GM12892 (cell line): ENCODE measurements around the gene TRAPPC2L. TPM values are rescaled to one million over a fixed set of nuclear protein-coding genes. Genes with fewer than 3 reads are reported as not detected.
A peak's percentile ranks its signal among the peaks of the same experiment; 100 is the strongest.

Experiments used
- DNase-seq: peaks from one replicate; pipeline ENCODE4 v3.0.0; 2011; ENCODE audit not compliant: insufficient read length
- FAIRE-seq: peaks from 2 replicates; lab custom pipeline; 2011; peaks lifted over from hg19 to GRCh38; lab: Jason Lieb, UNC
- POLR2A ChIP-seq: IDR thresholded peaks from 2 replicates; pipeline ENCODE4 v1.6.1; 2011; ENCODE audit warnings: low read depth, low read length, control low read depth
- POLR2AphosphoS5 ChIP-seq: IDR thresholded peaks from 2 replicates; pipeline ENCODE4 v1.6.1; 2011; ENCODE audit warnings: low read depth, low read length, control low read depth
- TAF1 ChIP-seq: IDR thresholded peaks from 2 replicates; pipeline ENCODE4 v1.6.1; 2011; ENCODE audit warnings: low read depth, mild to moderate bottlenecking, control low read depth, low read length, borderline replicate concordance
- polyA plus RNA-seq: library from polyadenylated mRNA; unstranded; fragments of >200 nt; gene quantifications from one replicate; pipeline ENCODE4 v1.2.1, GENCODE V29; 2012; ENCODE audit warnings: missing spikeins, inconsistent platforms; ENCODE audit not compliant: missing spikeins

TRAPPC2L gene, protein sequence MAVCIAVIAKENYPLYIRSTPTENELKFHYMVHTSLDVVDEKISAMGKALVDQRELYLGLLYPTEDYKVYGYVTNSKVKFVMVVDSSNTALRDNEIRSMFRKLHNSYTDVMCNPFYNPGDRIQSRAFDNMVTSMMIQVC
- polyA plus RNA-seq = 78.6 TPM

DNA sequence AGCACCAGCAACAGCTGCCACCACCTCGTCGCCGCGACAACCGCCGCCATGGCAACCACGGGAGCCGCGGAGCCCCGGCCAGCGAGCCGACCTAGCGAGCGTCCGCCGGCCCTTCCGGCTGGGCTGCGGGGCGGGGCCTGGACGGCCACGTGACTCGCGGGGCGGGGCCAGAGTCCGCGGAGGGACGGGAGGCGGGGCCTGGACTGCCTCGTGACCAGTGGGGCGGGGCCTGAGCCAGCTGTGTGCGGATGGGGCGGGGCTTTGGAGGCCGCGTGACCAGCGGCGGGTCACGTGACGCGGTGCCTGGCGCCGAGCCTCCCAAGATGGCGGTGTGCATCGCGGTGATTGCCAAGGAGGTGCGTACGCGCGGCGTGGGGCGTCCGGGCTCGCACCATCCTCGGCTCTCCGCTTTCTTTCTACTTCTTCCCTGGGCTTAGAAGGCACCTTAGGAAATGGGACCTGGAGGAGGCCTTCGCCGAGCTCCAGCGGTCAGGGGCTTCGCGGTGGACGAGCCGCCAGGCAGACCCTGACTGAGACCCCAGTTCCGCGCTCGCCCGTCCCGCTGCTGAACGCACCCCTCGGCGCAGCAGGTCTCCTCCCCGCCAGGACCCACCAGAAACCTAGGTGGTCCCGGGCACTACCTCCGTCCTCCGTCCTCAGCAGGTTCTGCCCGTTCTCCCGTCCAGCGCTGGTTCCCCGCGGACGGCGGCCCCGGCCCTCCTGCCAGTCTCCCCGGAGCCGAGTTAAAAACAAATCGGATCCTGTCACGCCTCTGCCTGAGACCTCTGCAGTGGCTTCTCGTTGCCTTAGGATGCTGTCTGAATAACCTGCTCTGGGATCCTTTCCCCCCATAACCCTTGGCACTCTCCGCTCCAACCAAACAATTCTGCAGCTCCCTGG, at the start of gene TRAPPC2L, which contains the start of gene GALNS:
TRAPPC2L (plus strand) TSS at position 300 of the 900 bp plus-strand sequence; CDS start at position 324, 24 bp downstream.
GALNS (minus strand) TSS at position 120 of the 900 bp plus-strand sequence; CDS start at position 50, 70 bp downstream.
- TF ChIP-seq POLR2AphosphoS5 (peak; percentile 84), POLR2A (peak; percentile 91), TAF1 (peak; percentile 90)
- peak; percentile 100 for FAIRE-seq

DNA sequence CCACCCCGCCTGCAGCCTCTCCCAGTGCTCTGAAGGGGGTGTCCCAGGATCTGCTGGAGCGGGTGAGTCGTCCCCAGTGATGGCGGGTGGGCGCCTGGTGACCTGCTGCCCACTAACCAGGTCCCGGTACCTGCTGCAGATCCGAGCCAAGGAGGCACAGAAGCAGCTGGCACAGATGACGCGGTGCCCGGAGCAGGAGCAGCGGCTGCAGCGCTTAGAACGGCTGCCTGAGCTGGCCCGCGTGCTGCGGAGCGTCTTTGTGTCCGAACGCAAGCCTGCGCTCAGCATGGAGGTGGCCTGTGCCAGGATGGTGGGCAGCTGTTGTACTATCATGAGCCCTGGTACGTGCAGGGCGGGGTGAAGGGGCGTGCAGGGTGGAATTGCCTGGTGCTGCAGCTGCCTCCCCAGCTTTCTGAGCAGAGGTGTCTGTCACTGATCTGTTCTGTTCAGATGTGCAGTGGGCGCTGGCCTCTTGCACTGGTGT, 49.7 kb upstream of the TRAPPC2L start:
- DNase-seq = no peak
- FAIRE-seq = no peak
- no peak; the same call in 1 of the 2 replicates for TF ChIP-seq POLR2AphosphoS5
- TF ChIP-seq POLR2A = peak; percentile 7; the same call in 1 of the 2 replicates
- TF ChIP-seq TAF1 = no peak

More for the DNA sequence above, at the start of gene TRAPPC2L, which contains the start of gene GALNS:
- peak; percentile 100 for DNase-seq

DNA sequence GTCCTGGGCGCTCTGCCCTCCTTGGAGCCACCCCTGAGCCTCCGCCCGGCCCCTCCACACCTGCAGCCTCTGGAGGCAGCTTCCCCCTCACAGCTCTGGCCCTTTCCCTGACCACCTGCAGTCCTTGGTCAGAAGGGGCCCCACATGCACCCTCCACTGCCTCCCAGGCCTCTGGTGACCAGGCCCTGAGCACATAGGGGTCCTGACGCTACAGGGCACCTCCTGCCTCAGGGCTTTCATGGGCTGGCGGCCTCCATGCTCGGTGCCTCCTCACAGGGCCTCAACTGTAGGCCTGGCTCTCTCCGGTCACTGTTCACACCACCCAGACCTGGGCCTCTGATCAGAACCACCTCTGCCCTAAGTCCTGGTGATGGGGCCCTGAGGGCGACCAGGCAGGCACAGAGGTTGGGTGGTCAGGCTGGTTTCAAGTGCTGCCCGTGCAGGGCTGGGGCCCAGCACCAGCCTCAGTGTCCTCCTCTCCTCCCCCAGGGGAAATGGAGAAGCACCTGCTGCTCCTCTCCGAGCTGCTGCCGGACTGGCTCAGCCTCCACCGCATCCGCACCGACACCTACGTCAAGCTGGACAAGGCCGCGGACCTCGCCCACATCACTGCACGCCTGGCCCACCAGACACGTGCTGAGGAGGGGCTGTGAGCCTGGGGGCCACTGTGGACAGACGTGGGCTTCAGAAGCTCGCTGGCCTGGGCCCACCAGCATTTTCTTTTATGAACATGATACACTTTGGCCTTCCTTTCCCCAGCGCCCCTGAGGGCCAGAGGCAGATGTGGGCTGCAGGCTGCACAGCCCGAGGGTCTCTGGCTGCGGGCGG, 49.1 kb upstream of the TRAPPC2L start:
- no peak for FAIRE-seq
- no peak for DNase-seq
- TF ChIP-seq TAF1 (no peak), POLR2AphosphoS5 (peak; percentile 72), POLR2A (peak; percentile 48; the same call in 1 of the 2 replicates)

DNA sequence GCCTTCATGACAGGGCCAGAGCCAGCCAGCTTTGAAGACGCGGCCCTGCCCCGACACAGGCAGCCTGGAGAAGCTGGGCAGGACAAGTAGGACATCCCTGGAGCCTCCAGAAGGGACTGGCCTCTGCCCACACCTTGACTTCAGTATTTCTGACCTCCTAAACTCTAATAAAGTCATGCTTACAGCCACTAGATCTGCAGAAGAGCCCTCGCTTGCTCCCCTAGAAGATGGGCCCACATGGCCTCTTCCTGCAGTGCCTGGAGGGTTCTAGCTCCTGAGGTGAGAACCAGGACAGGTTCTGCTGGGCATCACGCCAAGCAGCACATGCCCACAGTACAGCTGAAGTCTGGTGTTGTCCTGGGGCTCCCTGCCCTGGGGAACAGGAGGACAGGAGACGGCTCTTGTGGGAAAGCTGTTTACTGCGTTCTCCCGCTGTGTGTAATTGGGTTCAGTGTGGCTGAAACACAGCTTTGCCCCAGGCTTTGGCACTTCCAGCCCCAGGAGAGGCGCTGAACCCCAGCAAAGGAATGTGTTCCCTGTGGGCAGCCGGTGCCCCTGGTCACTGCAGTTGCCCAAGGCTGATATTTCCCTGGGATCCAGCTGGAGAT, 47.8 kb upstream of the TRAPPC2L start:
- no peak for DNase-seq
- no peak for FAIRE-seq
- no peak; the same call in 1 of the 2 replicates for TF ChIP-seq POLR2AphosphoS5
- no peak for TF ChIP-seq TAF1
- TF ChIP-seq POLR2A = peak; percentile 50

DNA sequence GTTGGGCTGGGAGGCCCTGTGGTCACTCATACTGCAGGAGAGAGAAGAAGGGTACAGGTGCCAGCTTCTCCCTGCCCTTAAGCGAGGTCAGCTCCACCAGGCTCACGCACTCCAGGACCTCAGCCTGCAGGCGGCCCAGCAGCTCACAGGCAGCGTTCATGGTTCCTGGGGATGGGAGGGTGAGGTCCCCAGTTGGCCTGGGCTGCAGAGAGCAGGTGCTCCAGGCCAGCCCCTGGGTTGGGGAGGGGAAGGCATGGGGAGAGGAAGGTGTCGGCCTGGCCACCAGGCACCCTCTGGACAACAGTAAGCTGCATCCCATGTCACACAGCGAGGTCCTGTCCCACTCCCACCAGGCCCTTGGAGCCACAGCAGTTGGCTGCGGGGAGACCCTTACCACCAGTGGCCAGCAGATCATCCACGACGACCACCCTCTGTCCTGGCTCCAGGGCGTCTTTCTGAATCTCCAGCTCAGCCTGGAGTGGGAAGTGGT, 47.2 kb upstream of the TRAPPC2L start:
- DNase-seq (no peak), FAIRE-seq (no peak)
- no peak for TF ChIP-seq TAF1
- peak; percentile 72 for TF ChIP-seq POLR2A
- peak; percentile 75; the same call in 1 of the 2 replicates for TF ChIP-seq POLR2AphosphoS5

DNA sequence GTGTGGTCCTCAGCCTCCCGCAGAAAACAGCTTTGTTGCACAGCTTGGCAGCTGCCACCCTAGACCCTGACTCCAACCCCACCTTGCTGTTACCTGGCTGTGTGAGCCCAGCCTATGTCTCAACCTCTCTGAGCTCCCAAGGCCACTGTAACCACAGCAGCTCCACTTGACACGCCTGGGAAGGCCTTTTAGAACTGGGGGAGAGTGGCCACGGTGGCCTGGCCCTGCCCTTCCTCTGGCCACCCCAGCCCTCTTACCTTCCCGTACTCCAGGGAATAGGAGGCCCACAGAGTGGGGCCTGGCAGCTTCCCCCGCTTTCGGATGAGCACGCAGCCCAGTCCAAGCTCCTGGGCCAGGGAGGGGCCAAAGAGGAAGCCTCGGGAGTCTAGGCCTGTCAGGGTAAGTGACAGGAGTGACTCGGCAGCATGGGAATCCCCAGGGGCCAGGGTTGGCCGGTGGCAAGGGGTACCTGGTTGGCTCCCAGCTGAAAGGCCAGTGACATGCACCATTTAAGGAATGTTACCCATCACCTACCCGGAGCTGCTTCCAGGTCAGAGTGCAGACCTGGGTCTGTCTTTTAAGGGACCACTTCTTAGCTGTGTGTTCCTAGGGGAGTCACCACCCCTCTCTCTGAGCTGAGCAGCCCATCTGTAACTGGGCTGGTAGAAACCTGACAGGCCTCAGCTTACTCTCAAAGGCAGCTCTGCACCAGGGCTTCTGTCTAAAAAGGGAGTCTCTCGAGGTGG, 46.6 kb upstream of the TRAPPC2L start:
- FAIRE-seq (peak; percentile 78), DNase-seq (no peak)
- TF ChIP-seq TAF1 = 0 out of 2 replicates have a peak, but pooled peaks have one; percentile 13
- peak; percentile 47 for TF ChIP-seq POLR2A
- peak; percentile 81; the same call in 1 of the 2 replicates for TF ChIP-seq POLR2AphosphoS5

DNA sequence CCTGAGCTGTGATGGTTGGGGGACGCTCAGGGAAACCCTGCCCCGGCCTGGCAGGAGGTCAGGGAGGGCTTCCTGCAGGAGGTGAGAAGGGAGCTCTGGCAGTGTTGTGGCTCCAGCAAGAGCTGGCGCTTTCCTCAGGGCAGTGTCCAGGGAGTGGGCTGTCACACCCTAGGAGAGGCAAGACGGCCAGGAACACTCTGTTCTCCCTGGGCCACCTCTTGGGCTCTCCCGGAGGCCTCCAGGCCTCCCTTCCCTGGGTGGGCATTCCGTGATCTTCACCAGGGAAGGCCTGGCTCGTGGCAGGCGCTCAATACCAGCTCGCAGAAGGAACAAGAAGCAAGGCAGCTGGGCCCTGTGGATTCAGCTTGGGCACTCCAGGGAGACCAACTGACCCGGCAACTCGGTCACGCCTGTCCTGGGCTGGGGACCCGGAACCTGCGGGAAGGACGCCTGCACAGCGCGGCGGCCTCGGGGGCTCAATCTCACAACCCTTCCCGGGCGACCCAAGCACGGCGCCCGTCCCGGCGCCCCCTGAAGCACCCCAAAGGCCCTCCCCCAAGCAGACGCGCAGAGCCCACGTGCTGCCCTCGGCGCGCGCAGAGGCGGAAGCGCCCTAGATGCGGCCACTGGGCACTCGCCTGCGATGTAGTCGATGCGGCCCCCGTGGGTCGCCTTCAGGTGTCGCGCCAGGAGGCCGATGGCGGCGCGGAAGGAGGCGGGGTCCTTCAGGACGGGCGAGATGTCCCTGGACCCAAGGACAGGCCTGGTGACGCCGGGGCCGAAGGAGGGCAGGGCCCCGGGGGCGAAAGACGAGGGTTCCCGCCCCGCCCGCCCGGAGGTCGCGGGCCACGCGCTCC, 45.8 kb upstream of the TRAPPC2L start:
- DNase-seq = peak; percentile 85
- TF ChIP-seq TAF1 (no peak), POLR2A (peak; percentile 64; the same call in 1 of the 2 replicates), POLR2AphosphoS5 (no peak)
- FAIRE-seq = no peak

DNA sequence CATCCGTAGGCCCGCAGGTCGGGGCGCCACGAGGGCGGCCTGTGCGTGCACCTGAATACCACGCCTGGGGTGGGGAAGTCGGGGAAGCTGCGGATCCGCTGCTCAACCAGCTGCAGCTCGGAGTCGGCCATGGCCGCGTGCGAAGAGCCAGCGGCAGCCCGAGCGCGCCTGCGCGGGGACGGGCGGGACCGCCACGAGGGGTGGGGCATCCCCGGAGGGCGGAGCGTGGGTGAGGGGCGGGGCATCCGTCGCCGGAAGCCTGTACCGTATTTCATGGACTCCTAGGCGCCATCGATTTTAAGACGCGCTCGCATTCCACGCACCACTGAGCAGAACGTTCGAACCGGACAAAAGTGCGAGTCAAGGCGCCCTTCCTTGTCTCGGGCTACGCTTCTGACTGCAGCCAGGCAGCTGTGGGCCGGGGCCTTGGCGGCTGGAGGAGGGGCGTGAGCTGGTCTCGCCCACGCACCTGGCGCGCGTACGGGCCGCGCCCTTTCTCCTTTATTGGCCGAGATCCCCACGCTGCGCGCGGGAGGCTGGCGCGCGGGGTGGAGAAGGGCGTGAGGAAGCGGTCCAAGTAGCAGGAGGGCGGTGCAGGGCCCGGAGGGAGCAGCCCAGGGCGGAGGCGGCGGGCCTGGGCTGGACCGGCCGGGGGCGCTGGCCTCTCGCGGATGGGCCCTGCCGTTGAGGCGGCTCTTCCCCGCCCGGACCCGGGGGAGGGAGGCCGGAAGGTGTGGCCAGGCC, 45.0 kb upstream of the TRAPPC2L start, which contains the start of gene APRT:
APRT (minus strand) TSS at position 160 of the 744 bp plus-strand sequence; CDS start at position 131, 29 bp downstream.
- FAIRE-seq = peak; percentile 99
- peak; percentile 95 for DNase-seq
- peak; percentile 75; the same call in 1 of the 2 replicates for TF ChIP-seq POLR2A
- no peak; the same call in 1 of the 2 replicates for TF ChIP-seq TAF1
- peak; percentile 82 for TF ChIP-seq POLR2AphosphoS5
